Measurements from ENCODE around the gene NSUN6.
A peak's percentile ranks its signal among the peaks of the same experiment; 100 is the strongest.

The NSUN6 gene

DNA sequence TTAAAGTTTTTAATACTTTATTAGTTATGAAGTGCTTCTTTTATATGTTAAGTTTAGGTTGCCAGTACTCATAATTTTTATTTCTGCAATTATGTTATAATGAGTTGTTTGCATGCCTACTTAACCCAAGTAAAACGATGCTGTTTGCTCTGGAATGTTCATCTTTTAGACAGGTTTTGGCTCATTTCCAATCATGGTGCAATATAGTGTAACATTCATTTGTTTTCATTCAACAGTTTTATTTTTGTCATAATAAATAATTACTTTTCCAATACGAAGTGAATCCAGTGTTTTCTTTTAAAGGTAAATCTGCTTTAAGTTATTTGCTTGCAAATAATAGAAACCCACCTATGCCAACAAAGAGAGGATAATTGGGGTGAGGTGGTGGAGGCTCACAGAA, 30.0 kb upstream of the NSUN6 start:
- TF ChIP-seq, protein P1, sequence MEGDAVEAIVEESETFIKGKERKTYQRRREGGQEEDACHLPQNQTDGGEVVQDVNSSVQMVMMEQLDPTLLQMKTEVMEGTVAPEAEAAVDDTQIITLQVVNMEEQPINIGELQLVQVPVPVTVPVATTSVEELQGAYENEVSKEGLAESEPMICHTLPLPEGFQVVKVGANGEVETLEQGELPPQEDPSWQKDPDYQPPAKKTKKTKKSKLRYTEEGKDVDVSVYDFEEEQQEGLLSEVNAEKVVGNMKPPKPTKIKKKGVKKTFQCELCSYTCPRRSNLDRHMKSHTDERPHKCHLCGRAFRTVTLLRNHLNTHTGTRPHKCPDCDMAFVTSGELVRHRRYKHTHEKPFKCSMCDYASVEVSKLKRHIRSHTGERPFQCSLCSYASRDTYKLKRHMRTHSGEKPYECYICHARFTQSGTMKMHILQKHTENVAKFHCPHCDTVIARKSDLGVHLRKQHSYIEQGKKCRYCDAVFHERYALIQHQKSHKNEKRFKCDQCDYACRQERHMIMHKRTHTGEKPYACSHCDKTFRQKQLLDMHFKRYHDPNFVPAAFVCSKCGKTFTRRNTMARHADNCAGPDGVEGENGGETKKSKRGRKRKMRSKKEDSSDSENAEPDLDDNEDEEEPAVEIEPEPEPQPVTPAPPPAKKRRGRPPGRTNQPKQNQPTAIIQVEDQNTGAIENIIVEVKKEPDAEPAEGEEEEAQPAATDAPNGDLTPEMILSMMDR (IDR thresholded peaks at IDR 0.05), result no peak
- H3K4me1 Mint-ChIP-seq, result no peaks in the 10 kb centered on the region
- DNase-seq, result no peak
- peaks cover 22% of the 10 kb centered on the region for H3K36me3 Mint-ChIP-seq (ENCODE audit: low read depth)
- no peak overlapping the region for H3K4me3 Mint-ChIP-seq
- H3K27me3 Mint-ChIP-seq (ENCODE audit: low read depth, poor library complexity), result no peaks in the 10 kb centered on the region
- peak overlapping the region; percentile 41 for H3K27ac Mint-ChIP-seq
- H3K9me3 Mint-ChIP-seq, result no peaks in the 10 kb centered on the region

DNA sequence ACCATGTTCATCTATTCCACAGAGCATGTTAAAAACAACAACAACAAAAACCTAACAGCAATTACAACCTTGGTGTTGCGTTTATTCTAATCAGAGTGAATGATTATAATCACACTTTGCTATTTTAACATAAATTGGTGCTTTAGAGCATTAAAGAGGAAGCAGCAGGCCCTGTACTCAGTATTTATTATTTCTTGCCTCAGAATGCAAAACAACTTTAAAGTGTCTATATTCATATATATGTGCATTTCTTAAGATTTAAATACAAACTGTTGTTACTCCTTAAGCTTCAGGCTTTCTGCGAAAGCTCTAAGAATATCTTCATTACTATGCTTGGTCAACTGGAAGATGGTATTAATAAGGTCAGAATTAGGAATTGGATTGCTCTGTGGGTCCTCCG, 29.4 kb upstream of the NSUN6 start:
- Mint-ChIP-seq H3K9me3 (no peaks in the 10 kb centered on the region), H3K4me1 (no peaks in the 10 kb centered on the region), H3K27ac (no peak overlapping the region), H3K27me3 (ENCODE audit: low read depth, poor library complexity) (no peaks in the 10 kb centered on the region), H3K36me3 (ENCODE audit: low read depth) (peaks cover 22% of the 10 kb centered on the region), H3K4me3 (no peak overlapping the region)
- DNase-seq, result no peak
- TF ChIP-seq, protein P1 (IDR thresholded peaks at IDR 0.05), result no peak

DNA sequence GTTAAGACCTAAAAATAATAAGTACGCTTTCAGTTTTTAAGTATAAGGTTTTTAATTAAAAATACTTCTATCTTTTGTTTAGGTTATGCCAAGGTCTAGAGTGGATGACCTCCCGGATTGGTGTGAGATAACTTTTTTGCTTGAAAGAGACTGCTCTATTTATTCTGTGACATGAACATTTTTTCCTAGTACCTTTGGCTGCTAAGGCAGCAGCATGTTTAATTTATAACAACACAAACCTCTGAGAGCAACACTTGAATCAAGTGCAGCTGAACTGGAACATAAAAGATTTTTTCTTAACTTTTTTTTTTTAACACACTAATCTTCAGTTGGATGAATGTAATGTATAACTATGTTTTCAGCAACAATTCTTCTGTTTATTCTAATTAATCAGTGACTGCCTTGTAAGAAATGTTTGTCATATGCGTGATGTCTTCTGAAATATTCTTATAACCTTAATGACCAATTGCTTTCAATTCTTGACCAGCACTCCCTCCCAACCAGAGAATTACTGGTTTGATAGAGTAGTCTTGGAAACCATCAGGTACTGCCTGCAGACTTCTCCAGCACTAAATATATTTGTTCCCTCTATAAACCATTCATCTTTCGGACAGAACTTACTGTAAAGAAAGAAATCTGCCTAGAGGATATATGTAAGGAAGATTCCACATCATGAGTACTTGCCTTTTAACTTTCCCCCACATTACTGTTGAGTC, 23.9 kb upstream of the NSUN6 start:
- Mint-ChIP-seq H3K27me3 (ENCODE audit: low read depth, poor library complexity) (no peaks in the 10 kb centered on the region), H3K36me3 (ENCODE audit: low read depth) (peaks cover 56% of the 10 kb centered on the region), H3K27ac (no peak overlapping the region), H3K4me1 (no peaks in the 10 kb centered on the region), H3K9me3 (no peaks in the 10 kb centered on the region), H3K4me3 (no peak overlapping the region)
- TF ChIP-seq, protein P1 (IDR thresholded peaks at IDR 0.05), result no peak
- DNase-seq, result no peak

DNA sequence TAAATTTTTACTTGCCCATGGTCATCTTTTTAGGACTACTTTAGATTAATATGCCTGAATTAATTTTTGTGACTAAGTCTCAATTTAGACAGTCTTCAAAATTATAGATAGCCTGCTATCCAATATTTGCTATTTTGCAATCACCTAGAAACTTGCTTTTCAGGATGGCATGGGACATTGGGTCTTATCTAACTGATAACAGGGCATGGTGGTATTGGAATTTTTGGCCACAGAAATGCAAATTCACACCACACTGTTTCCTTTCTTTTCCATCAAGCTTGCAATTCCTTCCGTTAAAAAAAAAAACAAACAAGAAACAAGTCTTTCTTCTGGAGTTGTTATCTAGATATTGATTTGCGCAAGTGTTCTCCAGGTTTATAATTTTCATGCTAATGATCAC, 16.6 kb upstream of the NSUN6 start:
- H3K4me1 Mint-ChIP-seq, result peaks cover 11% of the 10 kb centered on the region
- H3K27me3 Mint-ChIP-seq (ENCODE audit: low read depth, poor library complexity), result no peaks in the 10 kb centered on the region
- peaks cover 10% of the 10 kb centered on the region for H3K9me3 Mint-ChIP-seq
- DNase-seq, result no peak
- TF ChIP-seq, protein P1 (IDR thresholded peaks at IDR 0.05), result no peak
- H3K36me3 Mint-ChIP-seq (ENCODE audit: low read depth), result peaks cover 84% of the 10 kb centered on the region
- no peak overlapping the region for H3K4me3 Mint-ChIP-seq
- no peak overlapping the region for H3K27ac Mint-ChIP-seq

DNA sequence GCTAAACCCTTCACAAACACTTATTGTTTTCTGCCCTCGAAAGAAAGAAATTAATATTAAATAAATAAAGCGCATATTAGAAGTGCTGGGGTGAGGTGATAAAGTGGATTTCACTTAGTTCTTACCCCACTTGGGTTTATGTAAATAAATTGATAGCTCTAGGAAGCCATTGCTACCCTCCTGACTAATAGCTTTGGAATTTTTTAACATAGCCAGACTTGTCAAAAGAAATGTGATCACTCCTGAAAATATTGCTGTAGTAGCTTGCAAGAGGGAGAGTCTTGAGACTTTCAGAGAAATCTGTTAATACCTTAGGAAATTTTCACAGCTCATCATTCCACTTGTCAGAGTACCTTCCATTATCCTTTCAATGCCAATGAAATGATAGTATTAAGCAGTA, 15.4 kb upstream of the NSUN6 start:
- Mint-ChIP-seq H3K4me3 (no peak overlapping the region), H3K36me3 (ENCODE audit: low read depth) (peaks cover 87% of the 10 kb centered on the region), H3K27me3 (ENCODE audit: low read depth, poor library complexity) (no peaks in the 10 kb centered on the region), H3K27ac (no peak overlapping the region), H3K4me1 (peaks cover 18% of the 10 kb centered on the region), H3K9me3 (peaks cover 17% of the 10 kb centered on the region)
- TF ChIP-seq, protein P1 (IDR thresholded peaks at IDR 0.05), result no peak
- no peak for DNase-seq

Measured in nephron progenitor cell (in vitro differentiated cells).